K562 (cell line): ENCODE data around the gene ARHGDIA. TPM values are rescaled to one million over a fixed set of nuclear protein-coding genes. Genes with fewer than 3 reads are reported as not detected.

Experiments
- ARHGAP35 ChIP-seq: fragments of 450-650 bp; IDR thresholded peaks from 2 replicates; pipeline ENCODE4 v1.6.1; 2018; ENCODE audit not compliant: partially characterized antibody
- ASH1L ChIP-seq: fragments of 450-650 bp; IDR thresholded peaks from 2 replicates; pipeline ENCODE4 v1.6.1; 2018; ENCODE audit warnings: borderline replicate concordance, mild to moderate bottlenecking, low read depth; ENCODE audit not compliant: partially characterized antibody
- BDP1 ChIP-seq: IDR thresholded peaks from 3 replicates; pipeline ENCODE4 v1.6.1; 2011; ENCODE audit not compliant: insufficient read length, insufficient read depth
- LEF1 ChIP-seq: fragments of 450-650 bp; IDR thresholded peaks from 2 replicates; pipeline ENCODE4 v1.6.1; 2016; ENCODE audit warnings: mild to moderate bottlenecking
- MBD2 ChIP-seq: sonication (generic); IDR thresholded peaks from 2 replicates; pipeline ENCODE4 v1.6.1; 2016; ENCODE audit warnings: low read depth, borderline replicate concordance
- NCOR1 ChIP-seq: fragments of 450-650 bp; IDR thresholded peaks from 2 replicates; pipeline ENCODE4 v1.6.1; 2016; ENCODE audit warnings: mild to moderate bottlenecking, moderate library complexity
- PCBP2 ChIP-seq: fragments of 200-400 bp; formaldehyde crosslinking; IDR thresholded peaks from 2 replicates; pipeline ENCODE4 v1.6.1; 2018; ENCODE audit warnings: low read length, low read depth, mild to moderate bottlenecking, moderate library complexity; ENCODE audit not compliant: poor library complexity, severe bottlenecking
- POLR2A ChIP-seq: fragments of 450-650 bp; conservative IDR thresholded peaks from 2 replicates; pipeline ENCODE4 v1.6.1; 2016
- PURB ChIP-seq: sonication (generic); formaldehyde crosslinking; IDR thresholded peaks from 2 replicates; pipeline ENCODE4 v1.9.0; 2021; ENCODE audit warnings: low read depth, mild to moderate bottlenecking, missing genetic modification reagents
- ZNF174 ChIP-seq: fragments of 250-450 bp; sonication (Bioruptor Pico); IDR thresholded peaks from 2 replicates; pipeline ENCODE4 v1.4.0; 2020; ENCODE audit warnings: mild to moderate bottlenecking
- ZNF253 ChIP-seq: fragments of 250-450 bp; sonication (Bioruptor Pico); conservative IDR thresholded peaks from 2 replicates; pipeline ENCODE4 v1.6.1; 2021; ENCODE audit warnings: mild to moderate bottlenecking
- ZNF586 ChIP-seq: fragments of 450-650 bp; formaldehyde crosslinking; conservative IDR thresholded peaks from 2 replicates; pipeline ENCODE4 v1.4.0; 2020; ENCODE audit warnings: mild to moderate bottlenecking, moderate library complexity
- ZNF717 ChIP-seq: fragments of 250-450 bp; sonication (Bioruptor Pico); IDR thresholded peaks from 2 replicates; pipeline ENCODE4 v1.5.0; 2021
- polyA plus RNA-seq, 8 experiments: library from polyadenylated mRNA; depleted of rRNA in 4 of 8; stranded (reverse) in 5 of 8; unstranded in 3 of 8; fragments of >200 nt; fragmentation: Nextera tagmentation in 2 of 8; fragmentation: Illumina TruSeq in 1 of 8; extraction: Ambion mirVana in 2 of 8; extraction: Trizol in 1 of 8; gene quantifications; 2 replicates each; pipeline versions ENCODE4 v1.2.1 to v1.2.3, GENCODE V29; 2011 to 2014; ENCODE audit warnings: inconsistent platforms in 1 of 8, missing spikeins in 1 of 8
- total RNA-seq, 7 experiments: library from RNA; depleted of rRNA in 6 of 7; stranded (reverse); fragments of >200 nt in 6 of 7; fragmentation: Illumina TruSeq in 2 of 7; extraction: Trizol in 2 of 7; gene quantifications; 2 replicates each; pipeline versions ENCODE4 v1.2.1 to v1.2.3, GENCODE V29; 2011 to 2021; ENCODE audit warnings: low replicate concordance in 1 of 7
- TF ChIP-seq, protein P1 (sequence below): sonication (generic); formaldehyde crosslinking; IDR thresholded peaks from 2 replicates; pipeline ENCODE4 v1.8.0; 2023; ENCODE audit warnings: mild to moderate bottlenecking, missing genetic modification reagents
- TF ChIP-seq, protein P2 (sequence below): fragments of 450-650 bp; formaldehyde crosslinking; IDR thresholded peaks from 2 replicates; pipeline ENCODE4 v1.4.0; 2020; ENCODE audit warnings: mild to moderate bottlenecking, moderate library complexity

The ARHGDIA gene
- total and polyA plus RNA-seq, 9 of the 15 experiments (the other 6 are each of a cell fraction or from before 2014, with no cell fraction given) = 9.6 to 340 (median 97.6) TPM

DNA sequence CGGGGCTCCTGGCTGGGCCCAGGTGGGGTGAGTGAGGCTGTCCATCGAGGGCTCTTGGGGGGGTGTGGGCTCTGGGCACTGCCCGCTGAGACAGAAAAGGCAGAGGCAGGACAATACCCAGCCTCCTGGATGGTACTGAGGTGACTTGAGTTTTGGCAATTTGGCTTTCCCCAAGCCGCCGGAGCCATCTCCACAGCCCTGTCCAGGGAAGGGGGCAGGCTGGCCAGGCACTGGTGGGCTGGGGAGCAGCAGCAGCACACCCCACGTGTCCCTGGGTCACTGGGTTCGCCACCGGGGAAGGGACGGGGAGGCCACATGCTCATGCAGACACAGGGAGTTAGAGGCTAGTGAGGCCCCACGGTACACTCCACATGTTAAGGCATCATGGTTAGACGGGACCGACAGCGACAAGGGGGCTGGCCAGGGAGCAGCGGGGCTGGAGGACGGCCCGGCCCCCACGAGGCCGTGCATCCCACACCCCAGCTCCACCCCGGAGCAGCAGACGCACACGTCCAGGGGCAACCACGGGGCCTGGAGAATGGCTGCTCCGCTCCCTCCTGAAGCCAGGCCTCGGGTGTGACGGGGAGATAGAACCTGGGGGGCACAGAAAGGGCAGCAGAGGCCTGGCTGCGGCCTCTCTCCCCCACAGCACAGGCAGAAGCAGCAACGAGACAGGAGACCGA is 3.0 kb downstream of the ARHGDIA start (continued):
- peak; percentile 53; the same call in 1 of the 2 replicates for TF ChIP-seq NCOR1
- TF ChIP-seq ASH1L = no peak
- no peak for TF ChIP-seq ZNF174 (CRISPR knock-in tag)
- peak; percentile 20; the same call in 1 of the 2 replicates for TF ChIP-seq MBD2
- TF ChIP-seq, protein P1, sequence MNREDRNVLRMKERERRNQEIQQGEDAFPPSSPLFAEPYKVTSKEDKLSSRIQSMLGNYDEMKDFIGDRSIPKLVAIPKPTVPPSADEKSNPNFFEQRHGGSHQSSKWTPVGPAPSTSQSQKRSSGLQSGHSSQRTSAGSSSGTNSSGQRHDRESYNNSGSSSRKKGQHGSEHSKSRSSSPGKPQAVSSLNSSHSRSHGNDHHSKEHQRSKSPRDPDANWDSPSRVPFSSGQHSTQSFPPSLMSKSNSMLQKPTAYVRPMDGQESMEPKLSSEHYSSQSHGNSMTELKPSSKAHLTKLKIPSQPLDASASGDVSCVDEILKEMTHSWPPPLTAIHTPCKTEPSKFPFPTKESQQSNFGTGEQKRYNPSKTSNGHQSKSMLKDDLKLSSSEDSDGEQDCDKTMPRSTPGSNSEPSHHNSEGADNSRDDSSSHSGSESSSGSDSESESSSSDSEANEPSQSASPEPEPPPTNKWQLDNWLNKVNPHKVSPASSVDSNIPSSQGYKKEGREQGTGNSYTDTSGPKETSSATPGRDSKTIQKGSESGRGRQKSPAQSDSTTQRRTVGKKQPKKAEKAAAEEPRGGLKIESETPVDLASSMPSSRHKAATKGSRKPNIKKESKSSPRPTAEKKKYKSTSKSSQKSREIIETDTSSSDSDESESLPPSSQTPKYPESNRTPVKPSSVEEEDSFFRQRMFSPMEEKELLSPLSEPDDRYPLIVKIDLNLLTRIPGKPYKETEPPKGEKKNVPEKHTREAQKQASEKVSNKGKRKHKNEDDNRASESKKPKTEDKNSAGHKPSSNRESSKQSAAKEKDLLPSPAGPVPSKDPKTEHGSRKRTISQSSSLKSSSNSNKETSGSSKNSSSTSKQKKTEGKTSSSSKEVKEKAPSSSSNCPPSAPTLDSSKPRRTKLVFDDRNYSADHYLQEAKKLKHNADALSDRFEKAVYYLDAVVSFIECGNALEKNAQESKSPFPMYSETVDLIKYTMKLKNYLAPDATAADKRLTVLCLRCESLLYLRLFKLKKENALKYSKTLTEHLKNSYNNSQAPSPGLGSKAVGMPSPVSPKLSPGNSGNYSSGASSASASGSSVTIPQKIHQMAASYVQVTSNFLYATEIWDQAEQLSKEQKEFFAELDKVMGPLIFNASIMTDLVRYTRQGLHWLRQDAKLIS = peak; percentile 8
- TF ChIP-seq POLR2A = peak; percentile 58
- no peak for TF ChIP-seq BDP1
- TF ChIP-seq ZNF717 (CRISPR knock-in tag) = peak; percentile 92; the same call in 1 of the 2 replicates
- TF ChIP-seq, protein P2, sequence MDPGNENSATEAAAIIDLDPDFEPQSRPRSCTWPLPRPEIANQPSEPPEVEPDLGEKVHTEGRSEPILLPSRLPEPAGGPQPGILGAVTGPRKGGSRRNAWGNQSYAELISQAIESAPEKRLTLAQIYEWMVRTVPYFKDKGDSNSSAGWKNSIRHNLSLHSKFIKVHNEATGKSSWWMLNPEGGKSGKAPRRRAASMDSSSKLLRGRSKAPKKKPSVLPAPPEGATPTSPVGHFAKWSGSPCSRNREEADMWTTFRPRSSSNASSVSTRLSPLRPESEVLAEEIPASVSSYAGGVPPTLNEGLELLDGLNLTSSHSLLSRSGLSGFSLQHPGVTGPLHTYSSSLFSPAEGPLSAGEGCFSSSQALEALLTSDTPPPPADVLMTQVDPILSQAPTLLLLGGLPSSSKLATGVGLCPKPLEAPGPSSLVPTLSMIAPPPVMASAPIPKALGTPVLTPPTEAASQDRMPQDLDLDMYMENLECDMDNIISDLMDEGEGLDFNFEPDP = peak; percentile 65
- no peak for TF ChIP-seq LEF1
- no peak for TF ChIP-seq PCBP2
- no peak for TF ChIP-seq ZNF253 (CRISPR knock-in tag)
- no peak for TF ChIP-seq ARHGAP35
- no peak for TF ChIP-seq PURB (CRISPR knock-in tag)
- TF ChIP-seq ZNF586 (CRISPR knock-in tag) = no peak
